HG03135 (cell line): ENCODE data around the gene CCDC63.

ENCODE experiments used
- ATAC-seq: cut with Tn5 transposase; IDR thresholded peaks from one replicate; pipeline ENCODE4 v1.9.1; 2021; ENCODE audit warnings: mild to moderate bottlenecking, moderate library complexity; ENCODE audit not compliant: unreplicated experiment

CCDC63 gene

DNA sequence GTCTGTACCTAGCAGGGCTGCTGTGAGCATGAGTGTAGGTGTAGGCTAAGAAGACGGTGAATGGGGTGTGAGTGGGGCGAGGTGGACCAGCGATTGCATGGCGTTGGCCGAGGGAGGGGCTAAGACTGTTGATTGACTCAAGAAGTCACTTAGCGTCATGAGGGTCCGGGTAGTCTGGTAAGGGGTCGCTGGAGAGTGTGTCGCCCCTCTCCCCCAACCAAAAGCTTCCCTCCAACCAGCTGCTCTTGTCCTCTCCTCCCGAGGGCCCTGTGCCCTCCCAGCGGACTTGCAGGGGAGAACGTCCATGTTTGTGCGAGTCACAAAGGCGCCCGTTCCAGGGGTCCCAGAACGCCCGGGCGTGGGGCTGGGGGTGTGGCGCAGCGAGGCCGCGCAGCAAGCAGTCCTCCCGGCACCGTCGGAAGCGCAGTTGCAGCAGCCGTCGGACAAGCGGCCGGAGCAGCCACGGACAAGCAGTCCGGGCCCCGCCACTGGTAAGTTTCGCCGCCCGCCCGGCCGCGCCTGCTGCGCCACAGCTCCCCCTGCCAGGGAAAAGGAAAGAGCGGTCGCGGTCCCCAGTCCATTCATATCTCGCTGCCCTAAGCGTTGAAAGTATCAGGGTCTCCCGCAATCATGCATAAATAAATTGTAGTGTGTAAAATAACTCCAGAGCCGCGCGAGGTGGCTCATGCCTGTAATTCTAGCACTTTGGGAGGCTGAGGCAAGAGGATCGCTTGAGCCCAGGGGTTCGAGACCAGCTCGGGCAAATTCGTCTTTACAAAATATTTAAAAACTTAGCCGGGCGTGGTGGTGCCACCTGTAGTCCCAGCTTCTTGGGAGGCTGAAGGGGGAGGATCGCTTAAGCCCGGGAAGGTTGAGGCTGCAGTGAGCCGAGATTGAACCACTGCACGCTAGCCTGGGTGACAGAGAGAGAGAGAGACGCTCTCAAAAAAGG lies at the start of gene CCDC63:
Gene CCDC63, plus strand, starts transcription at position 373 of the 952 bp plus-strand sequence. CDS start 5,968 bp downstream, outside the sequence.
- no peak for ATAC-seq

DNA sequence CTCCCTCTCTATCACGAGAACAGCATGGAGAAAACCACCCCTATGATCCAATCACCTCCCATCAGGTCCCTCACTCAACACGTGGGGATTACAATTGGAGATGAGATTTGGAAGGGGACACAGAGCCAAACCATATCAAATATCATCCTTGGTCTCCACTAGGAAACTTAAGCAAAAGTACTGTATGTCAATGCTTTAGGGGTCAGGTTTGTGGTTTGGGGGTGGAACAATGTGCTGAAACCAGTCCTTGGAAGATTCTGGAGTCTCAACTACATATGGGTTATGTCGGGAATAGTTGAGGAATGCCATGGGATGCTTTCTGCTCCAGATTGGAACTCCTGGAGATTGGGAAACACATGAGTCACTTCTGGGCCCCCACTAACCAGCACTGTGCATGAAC lies 48.3 kb upstream of the CCDC63 start:
- no peak for ATAC-seq

DNA sequence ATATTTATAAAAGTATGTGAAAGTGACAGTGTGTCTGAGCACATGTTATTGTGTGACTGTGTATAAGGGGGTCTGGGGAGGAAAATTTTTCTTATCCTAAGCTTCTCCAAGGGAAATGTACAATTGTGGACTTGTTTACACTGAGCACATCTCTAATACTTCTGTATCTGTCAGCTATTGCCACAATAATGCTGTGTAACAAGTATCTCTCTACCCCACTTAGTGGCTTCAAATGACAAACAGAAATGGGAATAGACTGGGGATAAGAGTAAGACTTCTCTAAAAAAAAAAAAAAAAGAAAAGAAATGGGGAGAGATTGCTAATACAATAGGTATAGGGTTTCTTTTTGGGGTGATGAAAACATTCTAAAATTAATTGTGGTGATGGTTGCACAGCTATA lies 44.3 kb upstream of the CCDC63 start:
- no peak for ATAC-seq

DNA sequence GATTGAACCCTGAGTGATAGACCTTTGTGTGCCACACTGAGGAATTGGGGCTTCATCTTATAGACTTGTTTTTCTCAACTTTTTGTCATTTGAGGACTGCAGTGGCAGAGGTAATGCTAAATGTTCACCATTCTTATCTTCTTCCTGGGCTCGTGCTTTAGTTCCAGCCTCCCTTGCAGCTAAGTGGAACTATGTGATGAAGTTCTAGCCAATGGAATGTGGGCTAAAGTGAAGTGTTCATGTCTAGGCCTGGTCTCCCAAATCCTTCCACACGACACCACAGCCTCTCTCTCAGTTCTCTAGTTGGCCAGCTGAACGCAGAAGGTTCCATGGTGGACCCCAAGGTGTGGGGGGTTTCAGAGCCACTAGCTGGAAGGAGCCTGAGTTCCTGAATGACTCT lies 42.4 kb upstream of the CCDC63 start:
- ATAC-seq: no peak

DNA sequence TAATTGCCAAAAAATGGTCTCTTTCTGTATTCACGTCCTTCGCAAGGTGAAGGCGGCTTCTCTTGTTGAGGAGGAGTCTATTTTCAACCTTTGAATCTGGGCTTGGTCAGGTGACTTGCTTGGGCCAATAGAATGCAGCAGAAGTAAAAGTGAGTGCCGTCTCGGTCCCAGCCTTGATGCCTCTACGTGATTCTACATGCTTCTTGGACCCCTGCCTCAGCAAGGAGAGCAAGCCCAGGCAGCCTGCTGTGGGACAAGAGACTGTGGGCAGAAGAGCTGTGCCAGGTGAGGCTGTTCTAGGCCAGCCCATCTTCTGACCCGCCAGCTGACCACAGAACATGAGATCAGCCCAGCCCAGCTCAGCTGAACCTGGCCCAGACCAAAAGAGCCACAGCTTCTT lies 39.1 kb upstream of the CCDC63 start:
- no peak for ATAC-seq

DNA sequence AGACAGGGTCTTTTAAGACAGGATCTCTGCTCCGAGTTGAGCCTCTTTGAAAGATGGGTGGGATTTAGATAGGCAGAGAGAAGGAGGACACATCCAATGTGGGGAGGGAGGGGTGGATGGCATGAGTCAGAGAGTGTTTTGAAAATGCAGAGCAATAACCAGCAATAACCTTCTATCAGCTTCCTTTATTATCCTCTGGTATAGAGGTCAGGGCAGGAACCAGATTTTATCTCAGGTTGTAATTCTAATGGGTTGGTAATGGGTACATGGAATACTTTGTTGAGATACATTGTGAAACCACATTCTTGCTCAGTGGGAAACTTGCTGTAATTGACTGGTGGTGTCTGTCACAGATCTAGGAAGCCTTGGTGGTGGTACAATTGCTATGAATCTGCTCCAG lies 37.6 kb upstream of the CCDC63 start:
- ATAC-seq: no peak

DNA sequence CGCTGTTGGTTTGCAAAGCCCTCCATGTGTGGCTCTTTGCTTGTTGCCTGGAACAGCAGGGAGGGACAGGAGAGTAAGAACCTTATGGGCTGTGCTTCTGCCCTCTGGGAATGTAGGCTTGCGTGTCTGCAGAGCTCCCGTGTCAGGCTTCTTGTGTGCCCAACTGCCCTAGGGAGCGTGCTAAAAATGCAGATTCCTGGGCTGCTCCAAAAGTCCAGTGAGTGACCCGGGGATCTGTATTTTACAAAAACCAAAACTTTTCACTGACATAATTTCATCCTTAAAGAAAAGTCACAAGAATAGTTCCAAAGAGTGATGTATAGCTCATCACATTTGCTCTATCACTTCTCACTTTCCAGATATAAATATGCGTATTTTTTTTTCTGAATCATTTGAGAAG lies 34.8 kb upstream of the CCDC63 start:
- ATAC-seq: no peak

DNA sequence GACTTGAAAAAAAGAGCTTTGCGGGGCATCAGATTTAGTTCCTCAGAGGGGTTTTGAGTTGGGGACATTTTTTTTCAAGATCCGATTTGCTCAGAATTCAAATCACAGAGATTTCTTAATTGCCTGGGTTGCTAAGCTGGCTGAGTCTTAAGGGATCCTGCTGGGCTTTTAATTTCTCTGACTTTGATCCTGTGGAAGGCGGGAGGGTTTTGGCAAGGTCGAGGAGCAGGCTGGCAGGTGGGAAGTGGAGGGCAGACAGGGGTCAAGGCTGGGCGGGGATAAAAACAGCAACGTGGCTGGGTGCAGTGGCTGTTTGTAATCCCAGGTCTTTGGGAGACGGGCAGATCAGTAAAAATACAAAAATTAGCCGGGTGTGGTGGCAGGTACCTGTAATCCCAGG lies 33.5 kb upstream of the CCDC63 start:
- ATAC-seq: no peak

DNA sequence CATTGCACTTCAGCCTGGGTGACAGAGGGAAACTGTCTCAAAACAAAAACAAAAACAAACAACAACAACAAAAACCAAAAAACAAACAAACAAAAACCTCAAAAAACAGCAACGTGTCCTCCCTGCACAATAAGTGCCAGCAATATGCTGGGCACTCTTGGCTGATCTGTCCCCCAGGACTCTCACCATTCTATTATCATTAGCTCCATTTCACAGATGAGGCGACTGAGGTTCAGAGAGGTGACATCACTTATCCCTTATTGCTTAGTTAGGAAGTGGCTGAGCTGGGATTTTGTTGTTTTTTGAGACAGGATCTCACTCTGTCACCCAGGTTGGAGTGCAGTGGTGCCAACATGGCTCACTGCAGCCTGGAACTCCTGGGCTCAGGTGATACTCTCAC lies 33.0 kb upstream of the CCDC63 start:
- ATAC-seq: no peak

DNA sequence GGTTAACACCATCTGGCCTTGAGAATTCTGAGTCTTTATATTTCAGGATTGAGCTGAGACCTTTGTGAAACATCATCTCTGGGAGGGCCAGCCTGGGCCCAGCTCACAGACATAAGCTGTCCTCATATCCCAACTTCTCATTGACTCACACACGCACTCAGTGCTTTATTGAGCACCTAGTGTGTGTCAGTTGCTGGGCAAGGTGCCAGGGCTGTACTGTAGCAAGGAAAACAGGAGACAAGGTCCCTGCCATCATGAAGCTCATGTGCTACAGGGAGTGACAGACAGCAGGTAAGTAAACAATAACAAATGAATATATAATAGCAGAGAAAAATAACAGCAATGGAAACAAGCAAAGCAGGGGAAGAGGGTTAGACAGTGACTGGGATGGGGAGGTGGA lies 30.5 kb upstream of the CCDC63 start:
- ATAC-seq: no peak

DNA sequence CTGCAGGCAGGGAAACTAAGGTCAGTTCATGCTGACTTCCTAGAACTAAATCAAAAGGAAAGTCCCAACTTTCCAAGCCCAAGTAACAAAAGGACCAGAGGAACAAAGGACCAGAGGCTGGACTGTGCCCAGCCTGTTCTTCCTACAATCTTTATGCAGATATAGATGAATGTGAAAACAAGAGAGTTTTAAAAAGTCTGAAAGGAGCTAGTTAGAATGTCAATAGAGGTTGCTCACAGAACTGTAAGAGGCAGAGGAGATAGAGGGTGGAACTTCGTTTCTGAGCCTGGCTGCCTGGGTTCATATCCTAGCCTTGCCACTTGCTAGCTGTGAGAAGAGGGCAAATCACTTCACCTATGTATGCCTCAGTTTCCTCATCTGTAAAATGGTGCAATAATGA lies 30.0 kb upstream of the CCDC63 start:
- no peak for ATAC-seq

DNA sequence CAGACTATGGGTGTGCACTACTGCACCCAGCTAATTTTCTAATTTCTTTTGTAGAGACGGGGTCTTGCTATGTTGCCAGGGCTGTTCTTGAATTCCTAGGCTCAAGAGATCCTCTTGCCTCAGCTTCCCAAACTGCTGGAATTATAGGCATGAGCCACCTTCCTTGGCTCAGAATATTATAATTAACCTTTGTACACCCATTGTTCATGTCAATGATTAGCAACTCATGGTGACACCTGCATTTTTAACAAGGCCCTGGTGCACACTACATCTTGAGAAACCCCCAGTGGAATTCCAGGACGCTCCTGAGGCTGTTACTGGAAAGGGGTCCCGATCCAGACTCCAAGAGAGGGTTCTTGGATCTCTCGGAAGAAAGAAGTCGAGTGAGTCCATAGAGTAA lies 28.3 kb upstream of the CCDC63 start:
- no peak for ATAC-seq

DNA sequence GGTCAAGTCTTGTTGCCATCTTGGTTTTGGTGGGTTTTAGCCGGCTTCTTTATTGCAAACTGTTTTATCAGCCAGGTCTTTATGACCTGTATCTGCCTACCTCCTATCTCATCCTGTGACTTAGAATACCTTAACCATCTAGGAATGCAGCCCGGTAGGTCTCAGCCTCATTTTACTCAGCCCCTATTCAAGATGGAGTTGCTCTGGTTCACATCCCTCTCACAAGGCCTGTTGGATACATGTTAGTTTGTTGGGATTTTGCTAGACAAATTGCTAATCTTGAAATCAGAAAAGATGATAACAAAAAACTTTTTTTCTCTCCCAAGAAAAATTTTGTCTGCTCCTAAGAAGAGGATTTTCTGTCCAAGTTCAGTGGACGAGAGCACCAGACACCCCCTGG lies 27.6 kb upstream of the CCDC63 start:
- ATAC-seq: no peak

DNA sequence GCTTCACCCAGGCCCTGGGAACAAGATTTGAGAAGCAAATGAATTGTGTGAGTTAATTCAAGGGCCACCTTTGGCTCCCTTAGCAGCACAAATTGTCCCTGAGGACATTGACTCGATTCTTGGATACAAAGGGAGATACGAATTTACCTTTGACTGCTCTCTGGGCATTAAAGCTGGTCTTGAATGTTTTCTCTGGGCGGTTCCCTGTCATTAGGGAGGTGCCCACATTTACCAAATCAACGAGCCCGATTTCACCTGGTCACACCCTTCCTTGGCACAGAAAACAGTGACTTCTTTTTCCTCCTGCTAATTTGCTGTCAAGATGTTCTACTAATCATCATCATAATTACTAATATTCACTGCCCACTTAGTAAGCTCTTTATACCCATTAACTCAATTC lies 27.1 kb upstream of the CCDC63 start:
- ATAC-seq: no peak

DNA sequence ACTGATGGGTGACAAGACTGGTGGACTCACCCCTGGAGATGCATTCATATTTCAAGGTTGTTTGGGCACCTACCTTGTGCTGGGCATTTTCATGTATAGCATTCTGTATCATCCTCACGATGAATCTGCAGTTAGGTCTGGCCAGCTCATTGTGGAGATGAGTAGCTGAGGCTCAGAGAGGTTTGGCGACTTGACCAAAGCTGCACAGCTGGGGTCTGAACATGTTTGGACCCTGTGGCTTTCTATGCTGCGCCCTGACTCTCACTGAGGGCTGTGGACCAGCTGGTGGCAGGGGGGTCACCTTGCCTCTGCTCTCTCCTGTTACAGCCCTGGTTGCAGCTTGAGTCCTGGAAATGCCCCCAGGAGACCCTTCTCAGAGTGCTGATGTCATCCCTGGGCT lies 24.9 kb upstream of the CCDC63 start:
- no peak for ATAC-seq

DNA sequence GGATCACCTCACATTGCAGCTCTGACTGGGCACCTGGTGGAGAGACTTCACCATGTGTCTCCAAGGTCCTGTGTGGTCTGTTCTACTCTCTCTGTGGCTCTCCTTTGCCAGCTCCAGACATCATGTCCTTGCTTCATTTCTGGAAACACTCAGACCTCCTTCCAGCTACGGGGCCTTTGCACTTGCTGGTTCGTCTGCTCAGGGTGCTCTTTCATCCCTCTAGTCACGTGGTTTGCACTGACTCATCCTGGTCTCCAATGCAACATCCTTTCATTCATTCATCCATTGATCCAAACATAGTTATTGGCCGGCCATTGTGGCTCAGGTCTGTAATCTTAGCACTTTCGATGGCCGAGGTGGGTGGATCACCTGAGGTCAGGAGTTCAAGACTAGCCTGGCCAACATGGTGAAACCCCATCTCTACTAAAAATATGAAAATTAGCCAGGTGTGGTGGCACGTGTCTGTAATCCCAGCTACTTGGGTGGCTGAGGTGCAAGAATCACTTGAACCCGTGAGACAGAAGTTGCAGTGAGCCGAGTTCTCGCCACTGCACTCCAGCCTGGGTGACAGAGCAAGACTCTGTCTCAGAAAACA lies 23.9 kb upstream of the CCDC63 start:
- ATAC-seq: no peak

DNA sequence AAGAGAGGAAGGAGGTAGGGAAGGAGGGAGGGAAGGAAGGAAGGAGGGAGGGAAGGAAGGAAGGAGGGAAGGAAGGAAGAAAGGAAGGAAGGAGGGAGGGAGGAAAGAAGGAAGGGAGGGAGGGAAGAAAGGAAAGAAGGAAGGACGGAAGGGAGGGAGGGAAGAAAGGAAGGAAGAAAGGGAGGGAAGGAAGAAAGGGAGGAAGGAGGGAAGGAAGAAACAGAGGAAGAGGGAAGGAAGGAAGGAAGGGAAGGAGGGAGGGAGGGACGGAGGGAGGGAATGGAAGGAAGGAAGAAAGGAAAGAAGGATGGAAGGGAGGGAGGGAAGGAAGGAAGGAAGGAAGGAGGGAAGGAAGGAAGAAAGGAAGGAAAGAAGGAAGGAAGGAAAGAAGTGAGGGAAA lies 22.4 kb upstream of the CCDC63 start:
- no peak for ATAC-seq

DNA sequence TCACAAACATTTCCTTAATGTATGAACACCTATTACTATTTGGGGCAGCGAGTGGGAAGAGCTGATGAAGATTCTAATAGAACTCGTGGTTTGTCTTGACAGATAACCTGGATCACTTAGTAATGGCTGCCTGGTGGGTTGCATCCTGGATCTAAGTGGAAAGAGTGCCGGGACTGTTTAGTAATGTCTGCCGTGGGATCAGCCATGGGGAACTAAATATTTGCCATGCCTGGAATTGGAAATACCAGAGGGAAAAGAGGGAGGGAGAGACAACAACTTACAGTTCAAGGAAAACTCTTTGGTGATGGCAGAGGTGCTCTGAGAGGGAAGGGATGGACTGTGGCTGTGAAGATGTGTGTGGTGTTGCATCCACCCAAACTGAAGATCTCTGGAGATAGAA lies 21.3 kb upstream of the CCDC63 start:
- ATAC-seq: no peak

DNA sequence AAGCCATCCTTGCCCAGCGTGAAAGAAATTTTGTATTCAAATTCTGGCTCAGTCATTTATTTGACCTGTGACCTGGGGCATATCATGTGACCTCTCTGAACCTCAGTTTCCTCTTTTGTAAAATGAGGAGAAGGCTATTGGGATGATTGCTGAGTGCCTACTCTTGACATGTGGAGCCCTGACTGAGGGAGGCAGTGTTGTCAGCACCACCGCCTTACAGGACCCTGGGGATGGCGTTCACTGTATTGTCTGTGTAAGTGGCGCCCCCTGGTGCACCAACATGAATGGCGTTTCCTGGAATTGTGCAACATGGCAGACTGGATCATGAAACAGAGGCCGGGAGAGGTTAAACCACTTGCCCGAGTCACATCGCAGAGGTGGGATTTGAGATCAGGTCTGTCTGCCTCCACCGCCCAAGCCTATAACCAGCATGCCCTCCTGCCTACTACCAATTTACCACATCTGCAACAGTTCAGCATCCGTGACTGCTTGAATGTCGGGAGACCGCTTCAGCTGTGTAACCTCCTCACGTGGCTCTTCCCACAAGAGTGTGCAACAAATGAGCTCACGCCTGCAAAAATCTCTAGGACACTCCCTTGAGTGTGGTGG lies 20.1 kb upstream of the CCDC63 start:
- ATAC-seq: peak; percentile 87

DNA sequence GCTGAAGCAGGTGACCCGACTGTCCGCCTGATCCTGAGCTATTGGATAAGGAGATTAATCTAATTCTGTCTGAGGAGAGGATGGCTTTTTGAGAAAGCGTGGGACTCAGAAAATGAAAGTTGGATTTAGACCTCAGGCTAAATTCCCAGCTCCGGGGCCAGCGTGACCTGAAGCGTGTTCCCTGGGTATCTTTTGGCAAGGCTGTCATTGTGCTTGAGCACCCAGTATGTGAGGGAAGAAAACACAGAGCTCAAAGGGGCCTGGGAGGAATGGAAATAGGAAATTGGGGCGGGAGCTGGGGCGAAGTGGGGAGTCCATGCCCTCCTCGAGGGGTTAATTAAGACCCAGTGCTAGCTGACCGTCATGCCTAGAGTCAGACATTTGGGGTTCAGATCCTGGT lies 17.5 kb upstream of the CCDC63 start:
- no peak for ATAC-seq

DNA sequence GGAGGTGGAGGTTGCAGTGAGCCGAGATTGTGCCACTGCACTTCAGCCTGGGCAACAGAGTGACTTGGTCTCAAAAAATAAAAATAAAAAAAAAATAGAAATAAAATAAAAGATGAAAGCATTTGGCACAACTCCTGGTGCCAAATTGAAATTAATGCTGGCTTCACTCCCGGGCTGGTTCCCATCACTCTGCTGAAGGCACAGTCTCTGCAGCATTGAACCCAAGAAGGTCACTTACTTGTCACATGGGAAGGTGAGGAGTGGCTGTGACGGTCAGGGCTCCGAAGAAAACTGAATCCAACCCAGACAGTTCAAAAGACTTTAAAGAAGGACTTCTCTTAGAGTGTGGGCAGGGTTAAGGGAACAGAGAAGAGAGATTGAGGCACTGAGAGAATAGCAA lies 10.5 kb upstream of the CCDC63 start:
- no peak for ATAC-seq

DNA sequence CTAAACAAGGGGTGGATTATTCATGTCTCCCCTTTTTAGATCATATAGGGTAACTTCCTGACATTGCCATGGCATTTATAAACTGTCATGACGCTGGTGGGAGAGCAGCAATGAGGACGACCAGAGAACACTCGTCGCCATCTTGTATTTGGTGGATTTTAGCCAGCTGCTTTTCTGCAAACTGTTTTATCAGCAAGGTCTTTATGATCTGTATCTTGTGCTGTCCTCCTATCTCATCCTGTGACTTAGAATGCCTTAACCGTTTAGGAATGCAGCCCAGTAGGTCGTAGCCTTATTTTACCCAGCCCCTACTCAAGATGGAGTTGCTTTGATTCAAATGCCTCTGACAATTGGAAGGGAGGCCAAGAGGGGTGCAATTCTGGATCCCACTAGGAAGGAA lies 5.8 kb upstream of the CCDC63 start:
- ATAC-seq: no peak
